NCI-H1048 (cell line): ENCODE measurements around the gene CADPS2.
"Not testable (repeated sequence)": the region's sequence is repeated elsewhere in the genome, so short reads cannot be mapped to it uniquely, and the experiment has no call there.

Experiments used
- DNase-seq: peaks from one replicate; lab custom pipeline; 2025; lab: John Stamatoyannopoulos, UW

Gene CADPS2

GRCh38 chr7:122849957-122850328 lies 36.3 kb downstream of the CADPS2 start:
- DNase-seq, result no peak

DNA sequence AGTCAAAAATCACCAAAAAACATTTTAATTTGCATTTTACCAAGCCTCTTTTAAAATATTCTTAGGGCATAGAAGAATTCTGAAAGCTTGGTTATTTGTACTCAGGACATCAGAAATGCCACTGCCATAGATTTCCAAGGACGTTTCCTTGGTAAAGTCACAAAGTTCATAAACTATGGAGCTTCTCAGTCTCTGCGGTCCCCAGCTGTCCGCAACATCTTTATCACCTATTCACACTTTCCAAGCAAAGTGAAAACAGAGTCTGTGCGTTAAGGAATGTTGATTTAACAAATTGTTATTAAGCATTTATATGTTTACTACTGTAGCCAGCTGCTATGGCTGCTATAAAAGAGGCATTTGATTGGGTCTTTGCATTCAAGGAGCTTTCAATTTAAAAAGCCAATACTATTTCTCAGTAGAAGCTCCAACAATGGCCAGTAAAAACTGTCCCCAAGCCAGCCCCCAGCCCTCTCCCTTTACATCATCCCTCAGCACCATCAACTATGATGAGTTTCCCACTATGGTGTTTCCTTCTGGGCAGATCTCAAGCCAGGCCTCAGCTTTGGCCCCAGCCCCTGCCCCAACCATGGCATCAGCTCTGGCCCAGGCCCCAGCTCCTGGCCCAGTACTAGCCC lies 36.8 kb downstream of the CADPS2 start:
- DNase-seq, result no peak

DNA sequence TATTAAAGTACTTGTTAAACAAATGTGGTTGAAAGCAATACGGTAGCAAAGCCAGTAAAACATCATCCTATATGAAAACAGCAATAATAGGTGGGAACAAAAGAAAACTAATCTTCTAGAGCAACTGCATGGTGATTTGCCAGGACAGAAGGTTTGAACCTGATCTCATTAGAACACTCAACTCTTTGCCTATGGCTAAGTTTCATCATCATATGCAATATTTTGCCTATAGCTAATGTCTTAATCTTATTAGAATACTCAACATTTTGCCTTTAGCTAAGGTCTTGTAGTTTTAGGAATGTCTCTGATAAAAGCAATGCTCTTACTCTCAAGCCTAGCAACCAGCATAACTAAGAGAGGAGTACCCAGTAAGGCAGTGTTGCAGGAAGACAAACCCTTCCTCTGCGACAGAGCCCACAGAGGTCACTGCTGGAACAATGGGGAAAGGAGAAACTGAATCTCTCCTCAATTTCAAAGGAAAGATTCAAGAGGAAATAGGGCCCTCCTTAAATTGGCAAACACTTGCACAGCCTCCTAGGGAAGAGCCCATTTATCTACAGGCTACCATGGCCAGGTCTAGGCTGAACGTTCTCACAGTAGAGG lies 38.3 kb downstream of the CADPS2 start:
- no peak for DNase-seq

DNA sequence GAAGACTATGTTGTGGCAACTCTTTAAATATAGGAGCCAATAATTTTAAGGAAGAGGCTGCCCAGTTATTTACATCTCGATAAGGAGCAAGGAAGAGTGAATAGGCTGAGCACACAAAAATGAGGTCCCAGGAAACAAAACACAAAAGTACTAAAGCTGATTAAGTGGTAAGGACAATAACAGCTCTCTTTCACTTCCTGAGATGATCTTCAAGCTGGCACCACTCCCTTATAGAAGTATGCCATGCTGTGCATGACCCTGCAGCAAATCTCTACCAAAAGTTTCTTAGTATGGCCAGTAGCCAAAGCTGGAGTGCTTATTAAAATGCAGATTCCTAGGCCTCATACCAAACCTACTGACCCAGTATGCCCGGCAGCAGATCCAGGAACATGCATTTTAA lies 39.7 kb downstream of the CADPS2 start:
- DNase-seq, result no peak

- no peak for DNase-seq
Observed at GRCh38 chr7:122845286-122845685, 41.0 kb downstream of the CADPS2 start.

DNA sequence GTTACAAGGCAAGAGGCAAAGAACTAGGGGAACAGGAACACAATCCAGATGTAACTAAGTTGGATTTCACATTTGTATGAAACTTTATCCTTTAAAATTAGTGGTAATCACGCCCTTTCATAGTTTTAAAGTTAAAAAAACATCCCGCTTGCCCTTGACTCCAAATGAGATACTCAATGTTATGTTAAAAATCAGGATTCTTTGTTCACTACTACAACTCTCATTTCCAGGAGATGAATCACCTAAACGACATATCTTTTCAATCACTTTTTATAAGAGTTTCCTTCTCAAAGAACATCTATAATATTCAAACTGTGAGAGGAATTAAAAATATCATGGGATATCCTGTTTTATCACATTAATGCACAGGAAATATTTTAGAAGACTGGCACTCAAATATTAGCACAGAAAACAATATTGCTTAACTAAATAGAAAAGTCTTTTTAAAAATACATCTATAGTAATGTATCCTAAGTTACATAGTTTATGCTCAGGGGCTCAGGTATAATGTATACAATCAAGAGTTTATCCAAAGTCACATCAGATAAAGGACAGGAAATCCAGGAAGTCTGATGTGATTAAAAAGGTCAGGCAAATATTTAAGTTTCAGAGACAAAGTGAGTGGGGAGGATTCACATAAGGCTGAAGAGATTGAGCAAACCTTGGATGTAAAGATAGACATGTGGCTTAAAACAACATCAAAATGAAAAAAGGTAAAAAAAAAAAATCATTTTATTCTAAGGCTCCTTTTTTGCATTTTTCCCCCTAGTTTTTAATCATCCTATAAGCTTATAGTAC lies 41.9 kb downstream of the CADPS2 start:
- no peak for DNase-seq

DNA sequence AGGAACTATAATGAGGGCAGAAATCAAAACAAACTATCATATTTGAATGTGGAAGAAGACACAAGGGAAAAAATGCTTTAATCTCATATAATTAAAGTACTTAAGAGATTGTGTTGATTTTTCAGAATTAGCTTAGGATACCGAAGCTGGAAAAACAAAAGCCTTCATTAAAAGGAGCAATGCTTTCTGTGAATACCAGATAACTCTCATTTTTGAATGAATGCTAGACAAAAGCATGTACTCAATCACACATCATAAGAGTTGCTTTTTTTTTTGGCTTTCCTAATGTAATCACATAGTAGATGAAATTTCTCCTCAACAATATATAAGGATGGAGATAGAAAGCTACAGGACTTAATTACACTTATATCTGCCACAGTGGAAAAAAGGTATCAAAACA lies 43.3 kb downstream of the CADPS2 start:
- no peak for DNase-seq

GRCh38 chr7:122836286-122836685 lies 50.0 kb downstream of the CADPS2 start:
- not testable (repeated sequence) for DNase-seq

DNA sequence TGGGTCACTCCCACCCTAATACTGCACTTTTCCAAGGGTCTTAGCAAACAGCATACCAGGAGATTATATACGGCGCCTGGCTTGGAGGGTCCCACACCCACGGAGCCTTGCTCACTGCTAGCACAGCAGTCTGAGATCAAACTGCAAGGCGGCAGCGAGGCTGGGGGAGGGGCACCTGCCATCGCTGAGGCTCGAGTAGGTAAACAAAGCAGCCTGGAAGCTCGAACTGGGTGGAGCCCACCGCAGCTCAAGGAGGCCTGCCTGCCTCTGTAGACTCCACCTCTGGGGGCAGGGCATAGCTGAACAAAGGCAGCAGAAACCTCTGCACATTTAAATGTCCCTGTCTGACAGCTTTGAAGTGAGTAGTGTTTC lies 51.7 kb downstream of the CADPS2 start:
- DNase-seq, result not testable (repeated sequence)

- no peak for DNase-seq
Observed at GRCh38 chr7:122833888-122834570, 52.2 kb downstream of the CADPS2 start.

GRCh38 chr7:122831436-122831835 lies 54.8 kb downstream of the CADPS2 start:
- DNase-seq, result no peak

GRCh38 chr7:122829962-122830361 lies 56.3 kb downstream of the CADPS2 start:
- DNase-seq, result no peak

GRCh38 chr7:122827763-122828162 lies 58.5 kb downstream of the CADPS2 start:
- no peak for DNase-seq

- DNase-seq, result no peak
Observed at GRCh38 chr7:122813845-122814244, 72.4 kb downstream of the CADPS2 start.

- DNase-seq, result no peak
Observed at GRCh38 chr7:122803851-122804250, 82.4 kb downstream of the CADPS2 start.

DNA sequence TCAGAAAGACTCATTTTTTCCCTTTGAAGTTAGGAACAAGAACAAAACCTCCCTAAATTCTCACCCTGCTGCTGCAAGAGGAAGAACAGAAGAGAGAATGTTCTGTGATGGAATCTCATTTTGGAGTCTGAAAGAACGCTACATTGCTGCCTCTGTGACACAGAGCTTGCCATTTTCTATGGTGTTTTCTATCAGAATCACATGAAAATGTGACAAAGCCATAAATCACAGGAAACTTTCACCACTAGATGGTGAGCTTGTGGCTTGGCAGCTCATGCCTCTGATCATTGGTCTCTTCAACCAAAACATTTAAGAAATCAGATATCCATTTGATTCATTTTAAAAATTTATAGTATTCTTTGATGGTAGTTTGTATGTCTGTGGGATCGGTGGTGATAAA lies 82.9 kb downstream of the CADPS2 start:
- DNase-seq, result no peak

- DNase-seq, result no peak
Observed at GRCh38 chr7:122802301-122802751, 83.9 kb downstream of the CADPS2 start.

- no peak for DNase-seq
Observed at GRCh38 chr7:122791959-122792545, 94.2 kb downstream of the CADPS2 start.

GRCh38 chr7:122790591-122790990 lies 95.7 kb downstream of the CADPS2 start:
- DNase-seq, result no peak

GRCh38 chr7:122790132-122790531 lies 96.1 kb downstream of the CADPS2 start:
- DNase-seq, result no peak

GRCh38 chr7:122789156-122789555 lies 97.1 kb downstream of the CADPS2 start:
- DNase-seq, result no peak

GRCh38 chr7:122770686-122771335 lies 115.4 kb downstream of the CADPS2 start:
- no peak for DNase-seq
